Retinal pigment epithelial cell (primary cell): ENCODE results near the gene REPS1.

Experiments
- DNase-seq: peaks from one replicate; pipeline ENCODE4 v3.0.0-alpha.2; 2010; ENCODE audit warnings: low read depth
- H3K4me3 ChIP-seq: 2 replicates; pipeline ENCODE4 v1.5.1; 2011; ENCODE audit warnings: mild to moderate bottlenecking, low read length, control low read depth, moderate library complexity
- CTCF ChIP-seq: conservative IDR thresholded peaks from 2 replicates; pipeline ENCODE4 v1.5.1; 2011; ENCODE audit warnings: low read depth, low read length, control low read depth, inconsistent platforms

Gene REPS1

GRCh38 chr6:138882369-138883017 lies 105.6 kb downstream of the REPS1 start:
- no peak for TF ChIP-seq CTCF
- no peak for DNase-seq
- H3K4me3 ChIP-seq: no peak overlapping the region

GRCh38 chr6:138873191-138873590 lies 114.9 kb downstream of the REPS1 start:
- H3K4me3 ChIP-seq: no peak overlapping the region
- no peak for DNase-seq
- no peak for TF ChIP-seq CTCF

- DNase-seq: no peak
- no peak overlapping the region for H3K4me3 ChIP-seq
- TF ChIP-seq CTCF: no peak
These were observed 118.7 kb downstream of the REPS1 start for GRCh38 chr6:138869398-138869797.

GRCh38 chr6:138868181-138868580 lies 119.9 kb downstream of the REPS1 start:
- TF ChIP-seq CTCF: no peak
- H3K4me3 ChIP-seq: no peak overlapping the region
- DNase-seq: no peak

GRCh38 chr6:138865480-138866109 lies 122.5 kb downstream of the REPS1 start:
- no peak for TF ChIP-seq CTCF
- H3K4me3 ChIP-seq: no peak overlapping the region
- no peak for DNase-seq

- H3K4me3 ChIP-seq: no peak overlapping the region
- DNase-seq: no peak
- TF ChIP-seq CTCF: no peak
These were observed 123.6 kb downstream of the REPS1 start for GRCh38 chr6:138864343-138864890.

GRCh38 chr6:138863321-138863720 lies 124.7 kb downstream of the REPS1 start:
- no peak for DNase-seq
- TF ChIP-seq CTCF: no peak
- no peak overlapping the region for H3K4me3 ChIP-seq
